WTC11 (cell line): ENCODE results near the gene DPPA5. TPM values are rescaled to one million over a fixed set of nuclear protein-coding genes. Genes with fewer than 3 reads are reported as not detected.

Source experiments
- total RNA-seq: library from RNA; stranded (reverse); gene quantifications from 3 replicates; pipeline ENCODE4 v1.2.3, GENCODE V29; 2021

Gene DPPA5
- total RNA-seq, 1 experiment from 2014 or later: 6.7 TPM

Other genes with a start within 250 kb of the DPPA5 start
- gene KHDC1L, start 128.8 kb downstream of the DPPA5 start, total RNA-seq: 0.28 TPM in 1 of 3 replicates, not detected in the others
- 7.3 to 8.9 TPM (median 7.7 TPM) in 3 replicates for gene KHDC1, start 91.1 kb downstream of the DPPA5 start, total RNA-seq
- 0.23 to 0.57 TPM in 2 of 3 replicates, not detected in the other for gene KHDC3L, start 8.4 kb upstream of the DPPA5 start, total RNA-seq
- gene OOEP, start 15.6 kb upstream of the DPPA5 start, total RNA-seq: 0.87 to 1.1 TPM (median 0.89 TPM) in 3 replicates
- gene DDX43, start 40.6 kb upstream of the DPPA5 start, total RNA-seq: 0.39 to 0.68 TPM (median 0.60 TPM) in 3 replicates
- 5.6 to 6.4 TPM (median 5.7 TPM) in 3 replicates for gene CGAS, start 98.0 kb upstream of the DPPA5 start, total RNA-seq
- 24.1 to 32.4 TPM (median 28.2 TPM) in 3 replicates for gene MTO1, start 107.5 kb upstream of the DPPA5 start, total RNA-seq
- 11,564 to 13,111 TPM (median 12,917 TPM) in 3 replicates for gene EEF1A1, start 166.8 kb upstream of the DPPA5 start, total RNA-seq